ENCODE measurements around the gene DHRS2.

Gene DHRS2

DNA sequence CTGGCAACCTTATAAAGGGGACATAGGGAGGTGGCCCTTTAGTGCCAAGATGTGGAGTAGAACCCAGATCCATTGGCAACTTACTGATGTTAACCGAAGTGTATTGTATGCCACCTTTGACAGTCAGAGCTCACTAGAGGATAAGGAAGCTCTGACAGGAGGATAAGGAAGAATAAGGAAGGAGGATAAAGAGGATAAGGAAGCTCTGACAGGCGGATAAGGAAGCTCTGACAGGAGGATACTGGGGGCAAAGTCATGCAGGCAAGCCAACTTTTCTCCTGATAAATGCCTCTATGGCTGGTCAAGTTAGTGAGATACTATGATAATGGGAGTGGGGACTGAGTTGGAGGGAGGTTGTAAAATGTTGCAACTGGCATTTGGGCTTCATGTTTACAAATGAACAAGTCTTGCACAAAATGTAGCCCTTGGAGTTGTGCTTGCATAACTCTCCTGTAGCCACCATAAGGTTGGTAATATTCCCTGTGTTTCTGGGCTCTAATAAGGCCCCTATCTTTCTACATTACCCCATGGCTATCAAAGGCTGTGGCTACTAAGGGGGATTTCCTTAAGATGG, 17.7 kb upstream of the DHRS2 start:
- no peak overlapping the region for H3K4me3 ChIP-seq (ENCODE audit: low read depth, low read length)
- no peak for DNase-seq (ENCODE audit: low read depth)
- TF ChIP-seq, protein P1, sequence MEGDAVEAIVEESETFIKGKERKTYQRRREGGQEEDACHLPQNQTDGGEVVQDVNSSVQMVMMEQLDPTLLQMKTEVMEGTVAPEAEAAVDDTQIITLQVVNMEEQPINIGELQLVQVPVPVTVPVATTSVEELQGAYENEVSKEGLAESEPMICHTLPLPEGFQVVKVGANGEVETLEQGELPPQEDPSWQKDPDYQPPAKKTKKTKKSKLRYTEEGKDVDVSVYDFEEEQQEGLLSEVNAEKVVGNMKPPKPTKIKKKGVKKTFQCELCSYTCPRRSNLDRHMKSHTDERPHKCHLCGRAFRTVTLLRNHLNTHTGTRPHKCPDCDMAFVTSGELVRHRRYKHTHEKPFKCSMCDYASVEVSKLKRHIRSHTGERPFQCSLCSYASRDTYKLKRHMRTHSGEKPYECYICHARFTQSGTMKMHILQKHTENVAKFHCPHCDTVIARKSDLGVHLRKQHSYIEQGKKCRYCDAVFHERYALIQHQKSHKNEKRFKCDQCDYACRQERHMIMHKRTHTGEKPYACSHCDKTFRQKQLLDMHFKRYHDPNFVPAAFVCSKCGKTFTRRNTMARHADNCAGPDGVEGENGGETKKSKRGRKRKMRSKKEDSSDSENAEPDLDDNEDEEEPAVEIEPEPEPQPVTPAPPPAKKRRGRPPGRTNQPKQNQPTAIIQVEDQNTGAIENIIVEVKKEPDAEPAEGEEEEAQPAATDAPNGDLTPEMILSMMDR (IDR thresholded peaks at IDR 0.05; ENCODE audit: low read depth, low read length, missing control alignments), result no peak

DNA sequence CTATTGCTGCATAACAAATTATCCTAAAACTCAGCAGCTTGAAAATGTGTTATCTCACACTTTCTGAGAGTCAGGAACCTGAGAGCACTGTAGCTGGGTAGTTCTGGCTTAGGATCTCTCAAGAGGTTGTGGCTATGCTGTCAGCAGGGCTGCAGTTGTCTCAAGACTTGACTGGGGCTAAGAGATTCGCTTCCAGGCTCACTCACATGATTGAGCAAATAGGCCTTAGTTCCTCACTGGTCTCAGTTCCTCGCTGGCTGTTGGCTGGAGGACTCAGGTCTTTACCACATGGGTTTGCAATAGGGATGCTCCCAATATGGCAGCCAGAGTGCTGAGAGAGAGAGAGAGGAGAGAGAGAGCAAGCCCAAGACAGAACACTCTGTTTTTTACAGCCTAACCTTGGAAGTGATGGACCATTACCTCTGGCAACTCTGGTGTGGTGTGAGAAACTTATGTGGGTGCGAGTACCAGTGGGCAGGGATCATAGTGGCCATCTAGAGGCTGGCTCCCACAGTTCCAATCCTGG, 15.9 kb upstream of the DHRS2 start:
- H3K4me3 ChIP-seq (ENCODE audit: low read depth, low read length), result no peak overlapping the region
- TF ChIP-seq, protein P1 (IDR thresholded peaks at IDR 0.05; ENCODE audit: low read depth, low read length, missing control alignments), result no peak
- no peak for DNase-seq (ENCODE audit: low read depth)

DNA sequence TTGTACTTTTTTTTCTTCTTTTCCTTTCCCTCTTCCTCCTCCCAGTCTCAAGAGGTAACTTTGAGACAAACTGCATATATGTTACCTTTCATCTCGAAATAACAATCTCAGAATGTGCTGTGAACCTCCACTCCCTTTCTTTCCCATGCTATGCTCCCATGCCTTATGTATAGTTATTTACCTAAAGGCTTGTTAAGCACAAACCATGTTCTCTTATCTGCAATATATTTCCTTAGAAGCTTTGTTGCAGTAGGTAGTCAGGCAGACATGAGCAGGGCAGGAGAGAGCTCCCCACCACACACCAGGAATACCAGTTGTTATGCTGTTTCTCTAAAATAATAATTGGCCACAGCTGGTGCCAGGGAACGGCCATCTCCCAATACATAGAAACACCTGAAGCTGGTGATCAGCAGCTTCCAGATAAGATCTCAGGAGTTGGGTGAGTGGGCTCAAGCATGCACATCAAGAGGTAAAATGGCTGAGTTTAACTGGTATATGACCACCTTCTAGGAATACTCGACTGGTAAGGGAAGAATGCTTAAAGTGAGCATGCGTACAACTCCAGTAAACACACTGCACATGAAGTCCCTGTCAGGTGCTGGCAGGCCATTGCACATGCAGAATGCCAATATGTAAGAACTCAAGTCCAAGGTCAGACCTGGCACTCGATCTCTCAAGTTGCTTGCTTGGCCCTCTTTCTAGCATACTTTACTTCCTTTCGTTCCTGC, 14.8 kb upstream of the DHRS2 start:
- DNase-seq (ENCODE audit: low read depth), result no peak
- TF ChIP-seq, protein P1 (IDR thresholded peaks at IDR 0.05; ENCODE audit: low read depth, low read length, missing control alignments), result no peak

DNA sequence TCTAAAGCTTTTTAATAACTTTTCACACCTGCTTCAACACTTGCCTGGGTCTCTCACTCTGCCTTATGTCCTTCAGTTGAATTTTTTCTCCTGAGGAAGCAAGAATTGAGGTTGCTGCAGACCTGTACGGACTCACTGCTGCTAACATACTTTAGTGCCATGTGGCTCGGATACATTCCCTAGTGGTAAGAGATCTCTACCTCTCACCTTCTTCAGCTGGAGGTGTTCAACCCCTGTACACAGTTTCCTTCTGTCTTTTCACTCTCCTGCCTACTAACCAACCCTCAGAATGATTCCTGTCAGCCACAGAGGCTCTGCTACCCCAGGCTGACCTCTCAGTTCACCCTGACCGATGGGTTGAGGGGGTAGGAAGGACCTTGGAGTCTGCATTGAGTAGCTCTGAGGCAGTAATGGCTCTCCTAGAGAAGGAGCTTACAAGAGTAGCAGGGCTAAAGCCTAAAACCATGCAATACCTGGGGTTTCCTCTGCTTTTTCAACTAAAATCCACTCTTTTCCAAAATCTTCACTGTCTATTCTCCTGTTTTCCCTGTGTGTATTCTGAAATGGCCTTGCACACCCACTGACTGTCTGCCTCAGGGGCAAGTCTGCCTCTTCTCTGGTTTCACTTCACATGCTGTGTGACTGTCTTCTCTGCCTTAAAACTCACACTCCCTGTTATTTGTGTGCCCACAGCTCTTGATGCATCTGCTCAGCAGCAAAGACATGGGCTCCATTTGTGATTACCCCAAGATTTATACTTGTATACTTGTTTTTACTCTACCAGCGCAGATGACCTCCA, 14.0 kb upstream of the DHRS2 start:
- TF ChIP-seq, protein P1 (IDR thresholded peaks at IDR 0.05; ENCODE audit: low read depth, low read length, missing control alignments), result no peak
- no peak for DNase-seq (ENCODE audit: low read depth)

More for the DNA sequence above, 14.8 kb upstream of the DHRS2 start:
- no peak overlapping the region for H3K4me3 ChIP-seq (ENCODE audit: low read depth, low read length)

DNA sequence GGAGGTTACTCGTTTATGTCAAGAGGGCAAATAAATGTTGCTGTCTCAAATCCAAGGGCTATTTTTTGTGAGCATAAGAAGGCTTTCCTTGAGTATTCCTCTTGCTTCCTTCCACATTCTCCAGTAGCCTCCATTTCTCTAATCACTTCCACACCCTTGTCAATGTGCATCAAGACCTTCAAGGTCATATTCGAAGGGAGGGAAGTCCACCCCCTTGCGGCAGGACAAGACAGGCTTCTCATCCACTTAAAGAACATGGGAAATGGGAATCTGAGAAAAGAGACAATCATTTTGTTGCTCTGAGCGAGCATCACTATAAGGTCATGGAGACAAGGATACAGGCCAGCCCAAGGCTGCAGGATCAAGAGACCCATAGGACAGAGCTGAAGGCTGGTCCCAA, 13.2 kb upstream of the DHRS2 start:
- no peak overlapping the region for H3K4me3 ChIP-seq (ENCODE audit: low read depth, low read length)
- no peak for DNase-seq (ENCODE audit: low read depth)
- TF ChIP-seq, protein P1 (IDR thresholded peaks at IDR 0.05; ENCODE audit: low read depth, low read length, missing control alignments), result no peak

More for the DNA sequence above, 14.0 kb upstream of the DHRS2 start:
- H3K4me3 ChIP-seq (ENCODE audit: low read depth, low read length), result no peak overlapping the region

DNA sequence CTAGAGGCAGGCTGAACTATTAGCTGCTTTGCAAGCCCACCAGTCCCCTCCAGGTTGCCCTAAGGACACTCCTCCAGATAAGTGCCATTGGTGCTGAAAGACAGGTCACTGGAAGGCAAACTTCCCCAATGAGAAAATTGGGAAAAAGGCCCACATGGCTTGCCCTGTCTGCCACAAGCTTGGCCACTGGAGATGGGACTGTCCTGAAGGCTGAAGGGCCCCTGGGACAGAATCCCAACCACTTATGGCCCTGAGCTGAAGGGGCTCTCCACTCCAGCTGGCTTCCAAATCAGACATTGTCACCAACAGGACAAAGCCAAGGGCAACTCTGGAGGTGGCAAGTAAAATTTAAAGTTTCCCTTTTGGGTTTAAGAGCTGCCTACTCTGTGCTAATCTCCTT, 12.2 kb upstream of the DHRS2 start:
- no peak overlapping the region for H3K4me3 ChIP-seq (ENCODE audit: low read depth, low read length)
- TF ChIP-seq, protein P1 (IDR thresholded peaks at IDR 0.05; ENCODE audit: low read depth, low read length, missing control alignments), result no peak
- no peak for DNase-seq (ENCODE audit: low read depth)

Measured in GM12864 (cell line).